Transverse colon (tissue), 4 donors: ENCODE measurements around the gene WDSUB1. TPM values are rescaled to one million over a fixed set of nuclear protein-coding genes. Genes with fewer than 3 reads are reported as not detected.

Experiments used
- DNase-seq: peaks from one replicate; pipeline ENCODE4 v3.0.0-alpha.2; 2019
- H3K27ac ChIP-seq, 4 donors: fragments of 200-600 bp; sonication (generic); 2 replicates each; pipeline ENCODE4 v1.5.1; 2016 to 2018; ENCODE audit warnings: inconsistent platforms in 4 of 4
- H3K27me3 ChIP-seq: fragments of 200-600 bp; sonication (generic); 2 replicates; pipeline ENCODE4 v1.5.1; 2017; ENCODE audit warnings: inconsistent platforms
- H3K36me3 ChIP-seq, 4 donors: fragments of 200-600 bp; sonication (generic); 2 replicates each; pipeline ENCODE4 v1.5.1; 2017 to 2019; ENCODE audit warnings: inconsistent platforms in 4 of 4
- H3K4me1 ChIP-seq, 4 donors: fragments of 200-600 bp; sonication (generic); 2 replicates each; pipeline ENCODE4 v1.5.1; 2017 to 2020; ENCODE audit warnings: inconsistent platforms in 4 of 4
- H3K4me3 ChIP-seq, 4 donors: fragments of 200-600 bp; sonication (generic); 1 replicate in 1 of 4; 2 replicates in 3 of 4; pipeline versions ENCODE4 v1.5.1 to v1.6.1; 2017 to 2019; ENCODE audit warnings: inconsistent platforms in 4 of 4
- H3K9me3 ChIP-seq, 2 donors: fragments of 200-600 bp; sonication (generic); 2 replicates each; pipeline ENCODE4 v1.5.1; 2017 to 2019; ENCODE audit warnings: inconsistent platforms in 2 of 2
- CTCF ChIP-seq, 5 experiments: fragments of 200-600 bp in 3 of 5; fragments of 450-650 bp in 2 of 5; sonication (generic) in 3 of 5; IDR thresholded peaks; 1 replicate in 2 of 5; 2 replicates in 3 of 5; pipeline ENCODE4 v1.5.1; 2016 to 2017; ENCODE audit warnings: antibody characterized with exemption in 5 of 5, inconsistent platforms in 3 of 5, mild to moderate bottlenecking in 2 of 5, moderate library complexity in 1 of 5
- EP300 ChIP-seq: sonication (generic); formaldehyde crosslinking; IDR thresholded peaks from one replicate; pipeline ENCODE4 v1.6.1; 2017; ENCODE audit warnings: antibody characterized with exemption, low read depth
- POLR2A ChIP-seq: fragments of 450-650 bp; IDR thresholded peaks from one replicate; pipeline ENCODE4 v1.6.1; 2016; ENCODE audit warnings: antibody characterized with exemption, mild to moderate bottlenecking, moderate library complexity
- POLR2AphosphoS5 ChIP-seq, 3 donors: sonication (generic); formaldehyde crosslinking; IDR thresholded peaks; one replicate each; pipeline ENCODE4 v1.6.1; 2016; ENCODE audit warnings: antibody characterized with exemption in 3 of 3
- WGBS, 2 donors: methylation state at CpG; one replicate each; pipeline ENCODE4 v1.1.5; 2018; ENCODE audit warnings: low coverage in 1 of 2; 5-methylcytosine and 5-hydroxymethylcytosine counted together
- in situ Hi-C, 4 donors: fragments of 200-750 bp; cut with MboI; loops; one replicate each; pipeline versions ENCODE4 v1.15.0 to v1.15.1; 2017; ENCODE audit warnings: low sequenced_read_pairs in 3 of 4, low pct_ligation_motif_present in 1 of 4, low pct_unique_long_range_greater_than_20kb in 1 of 4
- intact Hi-C: fragments of 100-400 bp; cut with DNase I; formaldehyde crosslinking; loops from one replicate; pipeline ENCODE4 v1.15.1; 2023; ENCODE audit warnings: low total_unique reads
- total RNA-seq, 4 donors: library from RNA; depleted of rRNA; stranded (reverse); fragments of >200 nt; gene quantifications; one replicate each; pipeline ENCODE4 v1.1.0, GENCODE V29; 2016

WDSUB1 gene
- total RNA-seq, 4 donors from 2014 or later, result 3.4 to 10.3 (median 9.1) TPM

- in situ Hi-C loops, result no loop called here
- TF ChIP-seq POLR2AphosphoS5 (IDR thresholded peaks at IDR 0.05) (no peak), POLR2A (no peak), CTCF (IDR thresholded peaks at IDR 0.05) (no peak), EP300 (no peak)
- H3K27me3 ChIP-seq, result no peaks in the 10 kb centered on the region
- H3K36me3 ChIP-seq, result no peaks in the 10 kb centered on the region
- 70 to 80% methylated on average over 2 to 6 of the region's 6 CpGs for WGBS, 2 donors
- no peak for DNase-seq
- H3K4me1 ChIP-seq, result peaks cover 0 to 15% (median 6%) of the 10 kb centered on the region in 4 donors
- H3K4me3 ChIP-seq, result no peak overlapping the region
- H3K27ac ChIP-seq, result no peak overlapping the region
- intact Hi-C loops, result no loop called here
- no peaks in the 10 kb centered on the region for H3K9me3 ChIP-seq
Observed at GRCh38 chr2:159292157-159292556, 5.7 kb upstream of the WDSUB1 start.

- no peak overlapping the region for H3K4me3 ChIP-seq
- peaks cover 5 to 23% (median 7%) of the 10 kb centered on the region in 4 donors for H3K4me1 ChIP-seq
- intact Hi-C loops, result no loop called here
- 50 to 60% methylated on average over 7 of the region's 7 CpGs for WGBS, 2 donors
- TF ChIP-seq CTCF (IDR thresholded peaks at IDR 0.05), result no peak
- TF ChIP-seq POLR2A, result no peak
- TF ChIP-seq EP300, result no peak
- TF ChIP-seq POLR2AphosphoS5 (IDR thresholded peaks at IDR 0.05), result no peak
- H3K27ac ChIP-seq, result no peak overlapping the region
- H3K9me3 ChIP-seq, result no peaks in the 10 kb centered on the region
- no peaks in the 10 kb centered on the region for H3K36me3 ChIP-seq
- in situ Hi-C loops, result no loop called here
- DNase-seq, result no peak
- no peaks in the 10 kb centered on the region for H3K27me3 ChIP-seq
Observed at GRCh38 chr2:159290289-159290907, 3.9 kb upstream of the WDSUB1 start.

GRCh38 chr2:159287733-159288132 lies 1.2 kb upstream of the WDSUB1 start:
- Histone ChIP-seq H3K27me3 (no peaks in the 10 kb centered on the region), H3K27ac (peak overlapping the region in 3 of 4 donors; percentile 89 to 97 (median 94))
- intact Hi-C loops, result no loop called here

More at GRCh38 chr2:159287733-159288132, 1.2 kb upstream of the WDSUB1 start:
- TF ChIP-seq CTCF (IDR thresholded peaks at IDR 0.05) (no peak), POLR2AphosphoS5 (IDR thresholded peaks at IDR 0.05) (no peak), EP300 (no peak), POLR2A (no peak)
- Histone ChIP-seq H3K4me1 (peaks cover 7 to 31% (median 9%) of the 10 kb centered on the region in 4 donors), H3K9me3 (no peaks in the 10 kb centered on the region), H3K4me3 (no peak overlapping the region), H3K36me3 (no peaks in the 10 kb centered on the region)
- in situ Hi-C loops, result no loop called here
- no peak for DNase-seq
